HCT116 (cell line): ENCODE results near the gene TFIP11. TPM values are rescaled to one million over a fixed set of nuclear protein-coding genes. Genes with fewer than 3 reads are reported as not detected.

Source experiments
- ATAC-seq: fragments of 200-7000 bp; cut with Tn5 transposase; 2 replicates; pipeline ENCODE4 v1.9.1; 2020; ENCODE audit warnings: mild to moderate bottlenecking, moderate library complexity
- BruUV-seq: library from RNA; stranded (reverse); fragments of 400-500 nt; replicated peaks from 2 replicates; lab custom pipeline; 2021; lab: Mats Ljungman, UMichigan
- CTCF ChIA-PET: fragments of 300-600 bp; sonication (Branson Sonifier 250); formaldehyde crosslinking; loops from one replicate; lab custom pipeline; 2021; ENCODE audit warnings: antibody characterized with exemption; lab: Charles Lee
- POLR2A ChIA-PET: fragments of 300-600, 350-600 bp; sonication (Branson Sonifier 250); formaldehyde crosslinking; loops from one replicate; lab custom pipeline; 2021; ENCODE audit warnings: antibody characterized with exemption; lab: Charles Lee
- RAD21 ChIA-PET, 2 experiments: fragments of 300-600 bp; sonication (Branson Sonifier 250); formaldehyde crosslinking; loops; one replicate each; lab custom pipeline; 2023; ENCODE audit warnings: low total read pairs in 2 of 2; ENCODE audit not compliant: uncharacterized antibody in 2 of 2, unreplicated experiment in 2 of 2, low non-redundant PET in 1 of 2; lab: Charles Lee
- DNase-seq: peaks from one replicate; pipeline ENCODE4 v3.0.0-alpha.2; 2010; ENCODE audit warnings: low read depth, low spot score
- H2AFZ ChIP-seq: fragments of 200-600 bp; shearing (Covaris generic), sonication (generic); 2 replicates; pipeline ENCODE4 v1.6.1; 2017; ENCODE audit warnings: low read depth, mixed run types, mixed read lengths, antibody characterized with exemption, low read length; ENCODE audit not compliant: poor library complexity, severe bottlenecking
- H3K27ac ChIP-seq: 2 replicates; pipeline ENCODE4 v1.5.1; 2012; ENCODE audit warnings: low read depth, low read length
- H3K27me3 ChIP-seq: fragments of 200-600 bp; sonication (generic); 2 replicates; pipeline ENCODE4 v1.6.1; 2016; ENCODE audit warnings: mixed run types, low read length, mixed read lengths; ENCODE audit not compliant: insufficient read depth
- H3K36me3 ChIP-seq, 2 experiments: fragments of 200-500 bp in 1 of 2; fragments of 200-600 bp in 1 of 2; sonication (Bioruptor generic) in 1 of 2; sonication (generic) in 1 of 2; 2 replicates each; pipeline versions ENCODE4 v1.5.1 to v1.6.1; 2014 to 2016; ENCODE audit warnings: low read length in 2 of 2, inconsistent platforms in 1 of 2, mixed read lengths in 1 of 2, mixed run types in 1 of 2; ENCODE audit not compliant: insufficient read depth in 2 of 2, control insufficient read depth in 1 of 2
- H3K4me1 ChIP-seq, 2 experiments: fragments of 200-600 bp in 1 of 2; sonication (generic) in 1 of 2; 2 replicates each; pipeline versions ENCODE4 v1.5.1 to v1.6.1; 2012 to 2017; ENCODE audit warnings: low read length in 2 of 2, inconsistent platforms in 1 of 2, mild to moderate bottlenecking in 1 of 2, mixed read lengths in 1 of 2, mixed run types in 1 of 2, moderate library complexity in 1 of 2; ENCODE audit not compliant: insufficient read depth in 2 of 2, control insufficient read depth in 1 of 2
- H3K4me2 ChIP-seq: fragments of 200-600 bp; sonication (generic); 2 replicates; pipeline ENCODE4 v1.6.1; 2017; ENCODE audit warnings: mixed run types, low read length, mixed read lengths
- H3K4me3 ChIP-seq, 2 experiments: fragments of 200-600 bp in 1 of 2; sonication (generic) in 1 of 2; replicated peaks in 1 of 2; 2 replicates each; pipeline ENCODE4 v1.5.1; 2011 to 2016; ENCODE audit warnings: low read length in 2 of 2, control low read depth in 1 of 2, low read depth in 1 of 2, mild to moderate bottlenecking in 1 of 2, mixed read lengths in 1 of 2, mixed run types in 1 of 2
- H3K79me2 ChIP-seq: fragments of 200-600 bp; sonication (generic); 2 replicates; pipeline ENCODE4 v1.6.1; 2017; ENCODE audit warnings: mild to moderate bottlenecking, mixed run types, low read length, moderate library complexity, mixed read lengths; ENCODE audit not compliant: insufficient read depth
- H3K9ac ChIP-seq: fragments of 200-600 bp; sonication (generic); 2 replicates; pipeline ENCODE4 v1.6.1; 2016; ENCODE audit warnings: low read length, mixed read lengths
- H3K9me2 ChIP-seq: fragments of 200-600 bp; sonication (generic), shearing (Covaris generic); 2 replicates; pipeline ENCODE4 v1.6.1; 2017; ENCODE audit warnings: mixed run types, mild to moderate bottlenecking, moderate library complexity; ENCODE audit not compliant: insufficient read depth
- H3K9me3 ChIP-seq, 2 experiments: fragments of 200-500 bp in 1 of 2; fragments of 200-600 bp in 1 of 2; sonication (Bioruptor generic) in 1 of 2; sonication (generic) in 1 of 2; 2 replicates each; pipeline ENCODE4 v1.6.1; 2014 to 2017; ENCODE audit warnings: low read length in 2 of 2, mixed read lengths in 2 of 2, inconsistent platforms in 1 of 2, low read depth in 1 of 2, mild to moderate bottlenecking in 1 of 2, mixed run types in 1 of 2, moderate library complexity in 1 of 2; ENCODE audit not compliant: control insufficient read depth in 1 of 2, insufficient read depth in 1 of 2
- H4K20me1 ChIP-seq: fragments of 200-600 bp; sonication (generic), shearing (Covaris generic); 2 replicates; pipeline ENCODE4 v1.6.1; 2017; ENCODE audit warnings: mixed run types, mild to moderate bottlenecking, moderate library complexity; ENCODE audit not compliant: insufficient read depth
- CBX3 ChIP-seq: IDR thresholded peaks from 2 replicates; pipeline ENCODE4 v1.6.1; 2012; ENCODE audit warnings: low read depth
- CEBPB ChIP-seq: IDR thresholded peaks from 2 replicates; pipeline ENCODE4 v1.6.1; 2012; ENCODE audit warnings: low read depth
- EGR1 ChIP-seq: IDR thresholded peaks from 2 replicates; pipeline ENCODE4 v1.6.1; 2012; ENCODE audit warnings: low read depth
- ELF1 ChIP-seq: IDR thresholded peaks from 2 replicates; pipeline ENCODE4 v1.6.1; 2012; ENCODE audit warnings: low read depth, borderline replicate concordance
- EZH2phosphoT487 ChIP-seq: fragments of 200-600 bp; IDR thresholded peaks from 2 replicates; pipeline ENCODE4 v1.6.1; 2018; ENCODE audit warnings: antibody characterized with exemption, borderline replicate concordance
- FOSL1 ChIP-seq: IDR thresholded peaks from 2 replicates; pipeline ENCODE4 v1.6.1; 2012; ENCODE audit warnings: low read depth
- JUND ChIP-seq: IDR thresholded peaks from 2 replicates; pipeline ENCODE4 v1.6.1; 2012
- POLR2A ChIP-seq: IDR thresholded peaks from 2 replicates; pipeline ENCODE4 v1.7.0; 2011; ENCODE audit warnings: borderline replicate concordance; ENCODE audit not compliant: insufficient read depth, insufficient read length; ENCODE audit errors: extremely low read depth
- POLR2AphosphoS5 ChIP-seq: IDR thresholded peaks from 2 replicates; pipeline ENCODE4 v1.6.1; 2011; ENCODE audit warnings: mild to moderate bottlenecking, low read depth, low read length, moderate library complexity
- RAD21 ChIP-seq: IDR thresholded peaks from 2 replicates; pipeline ENCODE4 v1.6.1; 2012; ENCODE audit warnings: low read depth, mild to moderate bottlenecking
- SP1 ChIP-seq: IDR thresholded peaks from 2 replicates; pipeline ENCODE4 v1.6.1; 2012; ENCODE audit warnings: low read depth
- SRF ChIP-seq: IDR thresholded peaks from 2 replicates; pipeline ENCODE4 v1.6.1; 2012; ENCODE audit warnings: low read depth
- TCF7L2 ChIP-seq: IDR thresholded peaks from 2 replicates; pipeline ENCODE4 v1.7.0; 2011; ENCODE audit warnings: borderline replicate concordance, inconsistent platforms; ENCODE audit not compliant: insufficient read depth, insufficient read length; ENCODE audit errors: extremely low read depth
- YY1 ChIP-seq: IDR thresholded peaks from 2 replicates; pipeline ENCODE4 v1.6.1; 2011; ENCODE audit warnings: low read length, low read depth, moderate library complexity, mild to moderate bottlenecking; ENCODE audit not compliant: insufficient replicate concordance; ENCODE audit errors: extremely low read depth
- ZFX ChIP-seq: fragments of 450-650 bp; IDR thresholded peaks from 2 replicates; pipeline ENCODE4 v1.6.1; 2017
- ZNF274 ChIP-seq: fragments of 200-500 bp; sonication (Bioruptor generic); IDR thresholded peaks from 2 replicates; pipeline ENCODE4 v1.6.1; 2014; ENCODE audit warnings: mild to moderate bottlenecking, low read depth, low read length, inconsistent platforms
- intact Hi-C: fragments of 100-400 bp; cut with micrococcal nuclease; formaldehyde crosslinking; loops from 2 replicates; pipeline ENCODE4 v1.10.0; 2022
- total RNA-seq: library from RNA; stranded (reverse); gene quantifications from one replicate; pipeline ENCODE4 v1.2.1, GENCODE V29; 2021; ENCODE audit not compliant: unreplicated experiment
- TF ChIP-seq, protein P1 (sequence below): IDR thresholded peaks from 2 replicates; pipeline ENCODE4 v1.6.1; 2012
- TF ChIP-seq, protein P2 (sequence below): IDR thresholded peaks from 2 replicates; pipeline ENCODE4 v1.6.1; 2012; ENCODE audit warnings: low read depth
- TF ChIP-seq, protein P3 (sequence below): IDR thresholded peaks from 2 replicates; pipeline ENCODE4 v1.6.1; 2011; ENCODE audit warnings: mild to moderate bottlenecking, low read length, moderate library complexity; ENCODE audit not compliant: insufficient replicate concordance; ENCODE audit errors: extremely low read depth
- TF ChIP-seq, protein P4 (sequence below), 3 experiments: fragments of 200-600 bp in 1 of 3; sonication (generic) in 1 of 3; IDR thresholded peaks in 2 of 3; conservative IDR thresholded peaks in 1 of 3; 2 replicates each; pipeline ENCODE4 v1.5.1; 2012 to 2017; ENCODE audit warnings: low read depth in 2 of 3, low read length in 2 of 3, antibody characterized with exemption in 1 of 3, borderline replicate concordance in 1 of 3, control low read depth in 1 of 3, mild to moderate bottlenecking in 1 of 3, mixed read lengths in 1 of 3, mixed run types in 1 of 3, moderate library complexity in 1 of 3; ENCODE audit not compliant: insufficient read depth in 1 of 3

TFIP11 gene
- total RNA-seq, 1 experiment from 2014 or later = 28.1 TPM

DNA sequence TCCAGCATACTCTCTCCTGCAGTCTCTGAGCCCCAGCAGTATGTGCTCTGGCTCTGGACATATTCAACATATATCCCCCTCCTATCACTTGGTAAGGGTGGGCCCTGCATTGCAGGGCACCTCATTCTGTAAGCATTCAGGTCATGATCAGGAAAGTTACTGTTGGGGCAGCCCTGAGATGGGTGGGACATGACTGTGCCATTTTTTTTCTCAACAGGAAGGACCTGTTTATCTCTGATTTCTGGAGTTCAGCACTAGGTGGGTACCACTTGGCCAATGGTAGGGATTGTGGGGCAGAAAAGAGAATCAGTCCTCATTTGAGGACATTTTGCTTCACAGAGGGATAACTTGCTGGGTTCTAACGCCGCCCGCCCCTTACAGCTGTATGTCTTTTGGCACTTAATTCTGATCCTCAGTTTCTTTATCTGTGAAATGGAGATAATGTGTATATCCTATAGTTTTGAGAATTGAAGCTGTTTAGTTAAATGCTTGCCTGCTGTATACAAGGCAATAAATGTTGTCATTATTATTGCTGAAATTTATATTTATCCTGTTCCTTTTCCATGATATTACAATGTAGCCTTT lies 26.4 kb downstream of the TFIP11 start:
- POLR2A ChIA-PET = no interaction called here
- no peak overlapping the region for H3K9ac ChIP-seq
- DNase-seq (no peak), ATAC-seq (no peak)
- CTCF ChIA-PET = interaction anchor here (2.1 kb wide), 1 partner anchor 119 kb away, joined by 6 read pairs; no protein-coding TSS in a partner anchor
- H3K4me3 ChIP-seq = no peak overlapping the region
- no peak overlapping the region for H3K27ac ChIP-seq
- no peaks in the 10 kb centered on the region for H3K27me3 ChIP-seq
- RAD21 ChIA-PET = no interaction called here
- no peaks in the 10 kb centered on the region for H4K20me1 ChIP-seq
- H3K9me3 ChIP-seq = no peaks in the 10 kb centered on the region
- H3K36me3 ChIP-seq = peaks cover 29 to 32% of the 10 kb centered on the region in 2 experiments
- no peaks in the 10 kb centered on the region for H3K9me2 ChIP-seq
- H2AFZ ChIP-seq = no peak overlapping the region
- H3K79me2 ChIP-seq = peaks cover 61% of the 10 kb centered on the region
- peaks cover 10 to 15% of the 10 kb centered on the region in 2 experiments for H3K4me1 ChIP-seq
- intact Hi-C loops = no loop called here
- TF ChIP-seq JUND (no peak), EZH2phosphoT487 (no peak), RAD21 (no peak), CBX3 (no peak), CEBPB (no peak), TCF7L2 (no peak), EGR1 (no peak), SRF (no peak), FOSL1 (no peak), ZFX (no peak), SP1 (no peak), POLR2A (no peak), ELF1 (no peak), YY1 (no peak), ZNF274 (no peak), POLR2AphosphoS5 (no peak)
- TF ChIP-seq, protein P1, sequence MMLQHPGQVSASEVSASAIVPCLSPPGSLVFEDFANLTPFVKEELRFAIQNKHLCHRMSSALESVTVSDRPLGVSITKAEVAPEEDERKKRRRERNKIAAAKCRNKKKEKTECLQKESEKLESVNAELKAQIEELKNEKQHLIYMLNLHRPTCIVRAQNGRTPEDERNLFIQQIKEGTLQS = no peak
- TF ChIP-seq, protein P2, sequence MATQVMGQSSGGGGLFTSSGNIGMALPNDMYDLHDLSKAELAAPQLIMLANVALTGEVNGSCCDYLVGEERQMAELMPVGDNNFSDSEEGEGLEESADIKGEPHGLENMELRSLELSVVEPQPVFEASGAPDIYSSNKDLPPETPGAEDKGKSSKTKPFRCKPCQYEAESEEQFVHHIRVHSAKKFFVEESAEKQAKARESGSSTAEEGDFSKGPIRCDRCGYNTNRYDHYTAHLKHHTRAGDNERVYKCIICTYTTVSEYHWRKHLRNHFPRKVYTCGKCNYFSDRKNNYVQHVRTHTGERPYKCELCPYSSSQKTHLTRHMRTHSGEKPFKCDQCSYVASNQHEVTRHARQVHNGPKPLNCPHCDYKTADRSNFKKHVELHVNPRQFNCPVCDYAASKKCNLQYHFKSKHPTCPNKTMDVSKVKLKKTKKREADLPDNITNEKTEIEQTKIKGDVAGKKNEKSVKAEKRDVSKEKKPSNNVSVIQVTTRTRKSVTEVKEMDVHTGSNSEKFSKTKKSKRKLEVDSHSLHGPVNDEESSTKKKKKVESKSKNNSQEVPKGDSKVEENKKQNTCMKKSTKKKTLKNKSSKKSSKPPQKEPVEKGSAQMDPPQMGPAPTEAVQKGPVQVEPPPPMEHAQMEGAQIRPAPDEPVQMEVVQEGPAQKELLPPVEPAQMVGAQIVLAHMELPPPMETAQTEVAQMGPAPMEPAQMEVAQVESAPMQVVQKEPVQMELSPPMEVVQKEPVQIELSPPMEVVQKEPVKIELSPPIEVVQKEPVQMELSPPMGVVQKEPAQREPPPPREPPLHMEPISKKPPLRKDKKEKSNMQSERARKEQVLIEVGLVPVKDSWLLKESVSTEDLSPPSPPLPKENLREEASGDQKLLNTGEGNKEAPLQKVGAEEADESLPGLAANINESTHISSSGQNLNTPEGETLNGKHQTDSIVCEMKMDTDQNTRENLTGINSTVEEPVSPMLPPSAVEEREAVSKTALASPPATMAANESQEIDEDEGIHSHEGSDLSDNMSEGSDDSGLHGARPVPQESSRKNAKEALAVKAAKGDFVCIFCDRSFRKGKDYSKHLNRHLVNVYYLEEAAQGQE = no peak
- TF ChIP-seq, protein P3, sequence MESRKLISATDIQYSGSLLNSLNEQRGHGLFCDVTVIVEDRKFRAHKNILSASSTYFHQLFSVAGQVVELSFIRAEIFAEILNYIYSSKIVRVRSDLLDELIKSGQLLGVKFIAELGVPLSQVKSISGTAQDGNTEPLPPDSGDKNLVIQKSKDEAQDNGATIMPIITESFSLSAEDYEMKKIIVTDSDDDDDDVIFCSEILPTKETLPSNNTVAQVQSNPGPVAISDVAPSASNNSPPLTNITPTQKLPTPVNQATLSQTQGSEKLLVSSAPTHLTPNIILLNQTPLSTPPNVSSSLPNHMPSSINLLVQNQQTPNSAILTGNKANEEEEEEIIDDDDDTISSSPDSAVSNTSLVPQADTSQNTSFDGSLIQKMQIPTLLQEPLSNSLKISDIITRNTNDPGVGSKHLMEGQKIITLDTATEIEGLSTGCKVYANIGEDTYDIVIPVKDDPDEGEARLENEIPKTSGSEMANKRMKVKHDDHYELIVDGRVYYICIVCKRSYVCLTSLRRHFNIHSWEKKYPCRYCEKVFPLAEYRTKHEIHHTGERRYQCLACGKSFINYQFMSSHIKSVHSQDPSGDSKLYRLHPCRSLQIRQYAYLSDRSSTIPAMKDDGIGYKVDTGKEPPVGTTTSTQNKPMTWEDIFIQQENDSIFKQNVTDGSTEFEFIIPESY = no peak
- TF ChIP-seq, protein P4, sequence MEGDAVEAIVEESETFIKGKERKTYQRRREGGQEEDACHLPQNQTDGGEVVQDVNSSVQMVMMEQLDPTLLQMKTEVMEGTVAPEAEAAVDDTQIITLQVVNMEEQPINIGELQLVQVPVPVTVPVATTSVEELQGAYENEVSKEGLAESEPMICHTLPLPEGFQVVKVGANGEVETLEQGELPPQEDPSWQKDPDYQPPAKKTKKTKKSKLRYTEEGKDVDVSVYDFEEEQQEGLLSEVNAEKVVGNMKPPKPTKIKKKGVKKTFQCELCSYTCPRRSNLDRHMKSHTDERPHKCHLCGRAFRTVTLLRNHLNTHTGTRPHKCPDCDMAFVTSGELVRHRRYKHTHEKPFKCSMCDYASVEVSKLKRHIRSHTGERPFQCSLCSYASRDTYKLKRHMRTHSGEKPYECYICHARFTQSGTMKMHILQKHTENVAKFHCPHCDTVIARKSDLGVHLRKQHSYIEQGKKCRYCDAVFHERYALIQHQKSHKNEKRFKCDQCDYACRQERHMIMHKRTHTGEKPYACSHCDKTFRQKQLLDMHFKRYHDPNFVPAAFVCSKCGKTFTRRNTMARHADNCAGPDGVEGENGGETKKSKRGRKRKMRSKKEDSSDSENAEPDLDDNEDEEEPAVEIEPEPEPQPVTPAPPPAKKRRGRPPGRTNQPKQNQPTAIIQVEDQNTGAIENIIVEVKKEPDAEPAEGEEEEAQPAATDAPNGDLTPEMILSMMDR (IDR thresholded peaks at IDR 0.05 in 2 of 3, conservative IDR thresholded peaks at IDR 0.05 in 1 of 3; ENCODE audit: borderline replicate concordance in 1 of 3, insufficient read depth in 1 of 3, low read depth in 2 of 3, low read length in 2 of 3) = no peak
- H3K4me2 ChIP-seq = no peak overlapping the region
- BruUV-seq = no TSS peak
